ENCODE results near the gene TMEM255B.

DNA sequence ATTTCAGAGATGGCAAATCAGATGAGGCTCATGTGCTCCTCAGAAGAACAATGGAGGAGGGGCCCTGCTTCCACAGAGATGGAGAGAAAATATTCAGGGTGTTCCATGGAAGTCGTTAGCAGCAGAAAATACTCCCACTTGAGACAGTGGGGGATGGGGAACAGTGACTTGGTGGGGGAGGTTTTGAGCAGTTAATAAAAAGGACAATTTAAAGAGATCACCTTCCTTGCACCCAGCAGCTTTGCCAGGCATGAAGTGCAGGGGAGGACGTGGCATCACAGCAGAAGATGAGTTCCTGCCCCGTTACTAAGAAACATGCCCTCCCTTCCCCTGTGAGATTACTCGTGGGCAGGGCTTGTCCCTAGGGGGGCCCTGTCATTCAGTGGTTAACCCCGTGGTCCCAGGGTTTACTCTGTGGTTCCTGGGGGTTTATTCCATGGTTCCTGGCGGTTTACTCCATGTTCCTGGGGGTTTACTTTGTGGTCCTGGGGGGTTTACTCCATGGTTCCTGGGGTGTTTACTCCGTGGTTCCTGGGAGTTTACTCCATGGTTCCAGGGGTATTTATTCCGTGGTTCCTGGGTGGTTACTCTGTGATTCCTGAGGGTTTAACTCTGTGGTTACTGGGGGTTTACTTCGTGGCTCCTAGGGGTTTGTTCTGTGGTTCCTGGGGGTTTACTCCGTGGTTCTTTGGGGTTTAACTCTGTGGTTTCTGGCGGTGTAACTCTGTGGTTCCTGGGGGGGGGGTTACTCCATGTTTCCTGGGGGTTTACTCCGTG, 49.2 kb downstream of the TMEM255B start:
- TF ChIP-seq, protein P1, sequence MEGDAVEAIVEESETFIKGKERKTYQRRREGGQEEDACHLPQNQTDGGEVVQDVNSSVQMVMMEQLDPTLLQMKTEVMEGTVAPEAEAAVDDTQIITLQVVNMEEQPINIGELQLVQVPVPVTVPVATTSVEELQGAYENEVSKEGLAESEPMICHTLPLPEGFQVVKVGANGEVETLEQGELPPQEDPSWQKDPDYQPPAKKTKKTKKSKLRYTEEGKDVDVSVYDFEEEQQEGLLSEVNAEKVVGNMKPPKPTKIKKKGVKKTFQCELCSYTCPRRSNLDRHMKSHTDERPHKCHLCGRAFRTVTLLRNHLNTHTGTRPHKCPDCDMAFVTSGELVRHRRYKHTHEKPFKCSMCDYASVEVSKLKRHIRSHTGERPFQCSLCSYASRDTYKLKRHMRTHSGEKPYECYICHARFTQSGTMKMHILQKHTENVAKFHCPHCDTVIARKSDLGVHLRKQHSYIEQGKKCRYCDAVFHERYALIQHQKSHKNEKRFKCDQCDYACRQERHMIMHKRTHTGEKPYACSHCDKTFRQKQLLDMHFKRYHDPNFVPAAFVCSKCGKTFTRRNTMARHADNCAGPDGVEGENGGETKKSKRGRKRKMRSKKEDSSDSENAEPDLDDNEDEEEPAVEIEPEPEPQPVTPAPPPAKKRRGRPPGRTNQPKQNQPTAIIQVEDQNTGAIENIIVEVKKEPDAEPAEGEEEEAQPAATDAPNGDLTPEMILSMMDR (IDR thresholded peaks at IDR 0.05; ENCODE audit: low read length), result no peak
- TF ChIP-seq EZH2 (IDR thresholded peaks at IDR 0.05; ENCODE audit: borderline replicate concordance, low read length), result no peak

All from OCI-LY1 (cell line).